Activated CD8-positive, alpha-beta memory T cell treated with anti-CD3 and anti-CD28 coated beads for 36 hours (primary cell): Measurements from ENCODE around the gene SLC15A1. TPM values are rescaled to one million over a fixed set of nuclear protein-coding genes. Genes with fewer than 3 reads are reported as not detected.
"Not testable (repeated sequence)": the region's sequence is repeated elsewhere in the genome, so short reads cannot be mapped to it uniquely, and the experiment has no call there.

Source experiments
- CTCF ChIA-PET: fragments of 350-600 bp; sonication (Branson Sonifier 250); formaldehyde crosslinking; loops from one replicate; lab custom pipeline; 2021; ENCODE audit warnings: antibody characterized with exemption; lab: Charles Lee
- POLR2A ChIA-PET: fragments of 350-600 bp; sonication (Branson Sonifier 250); formaldehyde crosslinking; loops from one replicate; lab custom pipeline; 2021; ENCODE audit warnings: antibody characterized with exemption; lab: Charles Lee
- total RNA-seq, 2 experiments: library from RNA; stranded (reverse); gene quantifications; one replicate each; pipeline ENCODE4 v1.2.3, GENCODE V29; 2021

The SLC15A1 gene
- total RNA-seq, 2 experiments from 2014 or later = not detected

GRCh38 chr13:98761126-98761985, 8.9 kb upstream of the SLC15A1 start:
- CTCF ChIA-PET = no interaction called here
- POLR2A ChIA-PET = interaction anchor here (0.6 kb wide), 1 partner anchor 15 kb away, joined by 3 read pairs; no protein-coding TSS in a partner anchor

DNA sequence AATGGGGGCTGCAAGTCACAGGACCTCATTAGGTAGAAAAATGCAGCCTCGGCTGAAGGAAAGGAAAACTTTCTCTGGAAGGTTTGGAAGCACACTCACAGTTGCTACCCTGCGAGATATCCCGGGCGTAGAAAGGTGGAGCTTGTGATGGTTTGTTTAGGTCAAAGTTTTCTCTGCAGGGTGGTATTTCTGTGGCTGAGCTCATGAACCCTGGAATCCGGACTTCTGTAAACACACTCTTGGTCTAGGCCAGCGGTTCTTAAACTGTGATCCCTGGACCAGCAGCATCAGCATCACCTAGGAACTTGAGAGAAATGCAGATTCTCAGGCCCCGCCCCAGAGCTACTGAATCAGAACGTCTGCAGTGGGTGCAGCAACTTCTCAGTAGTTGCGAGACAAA, 3.3 kb upstream of the SLC15A1 start:
- ChIA-PET CTCF (no interaction called here), POLR2A (no interaction called here)

DNA sequence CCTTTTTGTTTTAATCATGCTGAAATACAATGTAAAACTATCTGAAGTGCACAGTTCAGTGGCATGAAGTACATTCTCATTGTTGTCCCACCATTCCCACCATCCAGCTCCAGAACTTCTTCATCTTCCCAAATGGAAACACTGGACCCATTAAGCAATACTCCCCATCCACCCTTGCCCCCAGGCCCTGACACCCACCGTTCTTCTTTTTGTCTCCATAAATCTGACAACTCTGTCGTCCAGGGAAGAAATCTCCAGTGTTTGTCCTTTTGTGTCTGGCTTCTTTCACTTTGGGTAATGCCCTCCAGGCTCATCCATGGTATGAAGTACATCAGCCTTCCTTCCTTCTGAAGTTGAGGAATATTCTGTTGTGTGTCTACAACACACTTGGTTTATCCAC, 2.6 kb upstream of the SLC15A1 start:
- ChIA-PET POLR2A (no interaction called here), CTCF (no interaction called here)

DNA sequence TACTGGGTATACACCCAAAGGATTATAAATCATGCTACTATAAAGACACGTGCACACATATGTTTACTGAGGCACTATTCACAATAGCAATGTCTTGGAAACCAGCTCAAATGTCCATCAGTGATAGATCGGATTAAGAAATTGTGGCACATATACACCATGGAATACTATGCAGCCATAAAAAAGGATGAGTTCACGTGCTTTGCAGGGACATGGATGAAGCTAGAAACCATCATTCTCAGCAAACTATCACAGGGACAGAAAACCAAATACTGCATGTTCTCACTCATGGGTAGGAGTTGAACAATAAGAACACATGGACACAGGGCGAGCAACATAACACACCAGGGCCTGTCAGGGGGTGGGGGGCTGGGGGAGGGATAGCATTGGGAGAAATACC, 2.0 kb upstream of the SLC15A1 start:
- CTCF ChIA-PET, POLR2A ChIA-PET: not testable (repeated sequence)

GRCh38 chr13:98751861-98752466, 508 bp downstream of the SLC15A1 start:
- CTCF ChIA-PET = no interaction called here
- POLR2A ChIA-PET = no interaction called here

GRCh38 chr13:98751367-98751782, 1.1 kb downstream of the SLC15A1 start:
- ChIA-PET POLR2A (no interaction called here), CTCF (no interaction called here)

DNA sequence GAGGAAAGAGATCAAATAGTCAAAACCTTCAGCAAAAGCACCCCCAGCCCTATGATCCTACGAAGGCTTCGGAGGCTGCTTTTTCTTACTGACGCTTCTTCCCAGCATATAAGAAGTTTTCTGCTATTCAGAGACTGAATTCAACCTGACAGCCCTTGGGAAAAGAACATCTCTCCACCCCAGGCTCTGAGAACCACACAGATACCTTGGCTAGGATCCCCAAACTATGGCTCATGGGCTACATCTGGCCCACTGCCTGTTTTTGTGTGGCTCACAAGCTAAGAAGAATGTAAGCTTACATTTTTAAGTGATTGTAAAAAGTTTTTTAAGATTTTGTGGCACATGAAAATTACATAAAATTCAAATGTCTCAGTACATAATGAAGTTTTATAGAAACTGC, 3.0 kb downstream of the SLC15A1 start:
- ChIA-PET CTCF (no interaction called here), POLR2A (no interaction called here)

GRCh38 chr13:98746968-98747367, 5.5 kb downstream of the SLC15A1 start:
- POLR2A ChIA-PET = no interaction called here
- CTCF ChIA-PET = no interaction called here

DNA sequence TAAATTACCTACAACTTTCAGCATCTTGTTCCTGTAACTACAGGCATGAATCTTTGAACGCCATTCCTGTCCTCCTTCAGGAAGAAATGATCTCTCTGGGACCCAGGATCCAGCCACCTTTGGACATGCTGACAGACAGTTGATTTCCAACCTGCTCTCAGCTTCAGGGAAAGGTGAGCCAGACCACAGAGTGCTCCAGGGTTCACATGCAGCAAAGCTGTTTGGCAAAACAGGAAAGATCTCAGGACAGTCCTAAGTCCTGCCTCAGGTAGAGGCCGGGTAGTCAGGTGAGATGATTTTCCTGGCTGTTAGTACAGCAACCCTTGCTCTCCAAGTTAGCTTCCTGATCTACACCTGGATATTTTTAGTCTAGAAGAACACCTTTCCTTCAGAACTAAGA, 9.1 kb downstream of the SLC15A1 start:
- POLR2A ChIA-PET = no interaction called here
- CTCF ChIA-PET = no interaction called here

DNA sequence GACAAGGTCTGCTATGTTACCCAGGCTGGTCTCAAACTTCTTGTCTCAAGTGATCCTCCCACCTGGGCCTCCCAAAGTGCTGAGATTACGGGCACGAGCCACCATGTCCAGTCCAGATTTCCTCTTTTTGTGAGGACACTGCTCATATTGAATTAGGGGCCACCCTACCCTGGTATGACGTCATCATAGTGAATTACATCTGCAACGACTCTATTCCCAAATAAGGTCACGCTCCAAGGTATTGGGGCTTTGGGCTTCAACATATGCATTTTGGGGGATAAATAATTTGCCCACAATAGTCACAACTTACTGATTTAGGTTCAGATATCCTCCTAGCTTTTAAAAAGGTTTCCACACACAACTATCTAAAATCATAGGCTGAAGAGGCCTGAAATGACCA, 9.5 kb downstream of the SLC15A1 start:
- ChIA-PET POLR2A (no interaction called here), CTCF (no interaction called here)

DNA sequence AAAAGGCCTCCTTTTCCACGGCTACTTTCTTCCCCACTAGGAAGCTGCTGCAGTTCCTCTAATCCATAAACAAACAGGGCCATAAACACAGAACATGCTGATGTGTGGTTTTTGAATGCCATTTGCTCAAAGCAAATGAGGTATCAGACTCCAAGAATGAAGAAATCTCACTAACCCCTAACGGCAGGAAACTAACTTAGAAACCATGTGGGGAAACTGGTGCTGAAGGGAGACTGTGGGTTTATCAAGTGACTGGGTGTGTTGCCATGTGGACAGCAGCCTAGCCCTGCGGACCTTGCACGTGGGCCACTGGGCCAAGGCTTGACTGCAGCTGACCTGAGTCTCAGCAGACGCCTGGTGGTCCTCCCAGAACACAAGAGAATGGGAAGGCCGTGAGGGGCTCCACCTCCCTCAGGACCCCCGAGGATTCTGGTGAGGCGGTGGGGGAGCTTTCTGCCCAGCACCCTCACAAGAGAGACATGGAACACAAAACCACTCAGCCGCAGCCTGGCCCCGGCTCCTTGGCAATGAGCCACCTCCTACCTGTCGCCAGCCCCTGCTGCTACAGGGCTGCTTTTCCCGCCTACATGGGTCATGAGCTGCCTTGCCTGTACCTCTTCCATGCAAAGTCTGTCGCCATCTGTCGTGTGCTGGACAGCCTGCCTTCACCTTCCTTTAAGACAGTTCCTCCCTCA, 10.6 kb downstream of the SLC15A1 start:
- ChIA-PET POLR2A (interaction anchor here (0.7 kb wide), 1 partner anchor 426 kb away, joined by 15 read pairs; no protein-coding TSS in a partner anchor), CTCF (no interaction called here)

GRCh38 chr13:98740131-98740530, 12.3 kb downstream of the SLC15A1 start:
- POLR2A ChIA-PET = no interaction called here
- CTCF ChIA-PET = no interaction called here

GRCh38 chr13:98738993-98739392, 13.5 kb downstream of the SLC15A1 start:
- POLR2A ChIA-PET = no interaction called here
- CTCF ChIA-PET = no interaction called here

GRCh38 chr13:98738213-98738612, 14.3 kb downstream of the SLC15A1 start:
- ChIA-PET CTCF (no interaction called here), POLR2A (no interaction called here)

- ChIA-PET CTCF (no interaction called here), POLR2A (no interaction called here)
These were observed 20.5 kb downstream of the SLC15A1 start for GRCh38 chr13:98731925-98732324.

DNA sequence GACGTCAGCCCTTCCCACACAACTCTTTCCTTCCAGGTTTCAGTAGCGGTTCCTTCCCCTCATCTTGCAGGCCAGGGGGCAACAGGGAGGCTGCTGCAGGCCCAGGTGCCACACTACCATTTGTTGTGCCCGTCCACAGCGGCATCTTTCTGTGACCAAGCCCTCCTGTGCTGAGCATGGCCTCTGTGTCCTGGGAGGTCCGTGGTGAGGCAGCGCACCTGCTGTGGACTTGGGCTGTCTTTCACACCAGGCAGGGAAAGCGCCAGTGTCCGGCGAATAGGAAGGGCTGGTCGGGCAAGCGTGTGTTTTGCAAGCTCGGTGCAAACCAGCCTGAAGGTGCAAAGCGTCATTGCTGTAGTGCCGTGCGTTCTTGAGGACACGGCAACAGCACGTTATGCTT, 21.4 kb downstream of the SLC15A1 start:
- ChIA-PET CTCF (no interaction called here), POLR2A (no interaction called here)

DNA sequence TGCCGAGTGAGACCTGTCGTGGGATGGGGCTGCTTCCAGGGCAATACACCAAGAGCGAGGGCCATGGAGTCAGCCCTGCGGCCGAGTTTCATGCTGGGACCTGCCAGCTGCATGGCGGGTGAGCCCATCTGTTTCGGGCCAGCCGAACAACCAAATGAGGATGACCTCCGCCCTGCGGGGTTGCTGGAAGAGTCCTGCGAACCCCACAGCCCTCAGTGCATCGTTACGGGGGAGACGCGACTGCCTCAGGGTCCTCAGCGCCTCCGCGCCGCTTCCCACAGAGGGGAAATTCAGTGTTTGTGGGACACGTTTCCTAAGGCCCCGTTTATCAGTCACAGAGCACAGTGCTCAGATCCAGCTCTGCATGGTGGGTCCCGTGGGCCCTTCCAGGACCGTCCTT, 22.0 kb downstream of the SLC15A1 start:
- ChIA-PET POLR2A (no interaction called here), CTCF (no interaction called here)

DNA sequence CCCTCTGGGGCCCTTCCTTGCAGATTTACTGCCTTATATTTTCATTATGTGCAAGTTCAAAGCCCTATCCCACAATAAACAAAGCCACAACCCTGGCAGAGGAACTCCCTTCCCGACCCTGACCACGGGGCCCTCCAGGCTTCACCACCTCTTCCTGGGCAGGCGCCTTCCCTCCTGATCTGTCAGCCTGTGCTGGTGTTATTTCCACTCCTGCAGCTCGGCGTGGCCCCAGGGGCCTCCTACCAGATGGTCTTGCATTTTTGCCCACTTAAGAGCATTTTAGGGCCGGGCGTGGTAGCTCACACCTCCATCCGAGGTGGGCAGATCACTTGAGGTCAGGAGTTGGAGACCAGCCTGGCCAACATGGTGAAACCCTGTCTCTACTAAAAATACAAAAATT, 22.8 kb downstream of the SLC15A1 start:
- POLR2A ChIA-PET = no interaction called here
- CTCF ChIA-PET = no interaction called here

GRCh38 chr13:98722958-98723357, 29.5 kb downstream of the SLC15A1 start:
- ChIA-PET POLR2A (no interaction called here), CTCF (no interaction called here)

DNA sequence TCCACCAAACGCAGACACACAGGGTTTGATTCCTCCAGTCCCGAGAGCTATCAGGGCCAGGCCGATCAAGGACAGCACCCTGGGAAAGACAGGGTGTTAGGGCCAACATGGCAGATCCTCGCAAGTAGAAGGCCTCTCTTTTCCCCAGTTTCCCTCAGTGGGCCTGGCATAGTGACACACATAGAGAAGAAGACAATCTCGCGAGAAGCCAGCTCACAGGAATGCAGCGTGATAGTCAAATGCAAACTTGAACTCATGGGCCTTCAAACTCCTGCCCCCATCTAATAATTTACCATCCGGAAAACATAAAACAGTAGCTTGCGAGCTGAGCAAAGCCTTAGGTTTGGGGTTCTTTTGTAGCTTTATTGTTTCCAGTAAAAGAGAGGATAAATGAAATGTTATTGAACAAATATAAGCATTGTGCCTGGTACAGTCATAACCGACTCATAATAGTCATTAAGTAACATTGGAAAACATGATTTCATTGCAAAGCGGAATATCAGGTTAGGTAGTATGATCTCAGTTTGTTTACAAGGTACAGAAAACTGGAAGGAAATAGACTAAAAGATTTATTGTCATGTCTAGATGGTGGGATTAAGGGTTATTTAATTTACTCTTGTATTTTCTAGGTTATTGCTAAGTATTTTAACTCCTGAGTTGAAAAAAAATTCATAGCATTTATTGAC, 30.5 kb downstream of the SLC15A1 start:
- ChIA-PET CTCF (no interaction called here), POLR2A (no interaction called here)
